Activated naive CD8-positive, alpha-beta T cell treated with anti-CD3 and anti-CD28 coated beads for 36 hours (primary cell): ENCODE results near the gene FHIT. TPM values are rescaled to one million over a fixed set of nuclear protein-coding genes. Genes with fewer than 3 reads are reported as not detected.

Source experiments
- DNase-seq: peaks from one replicate; pipeline ENCODE4 v3.0.0; 2021
- H3K27ac Mint-ChIP-seq: one replicate; pipeline ENCODE4 v1.8.0; 2022; ENCODE audit warnings: mild to moderate bottlenecking, moderate library complexity, mixed read lengths
- H3K27me3 Mint-ChIP-seq: one replicate; pipeline ENCODE4 v1.8.0; 2022; ENCODE audit warnings: mild to moderate bottlenecking, mixed read lengths
- H3K36me3 Mint-ChIP-seq: one replicate; pipeline ENCODE4 v1.8.0; 2021; ENCODE audit warnings: mild to moderate bottlenecking, mixed read lengths
- H3K4me1 Mint-ChIP-seq: one replicate; pipeline ENCODE4 v1.8.0; 2021; ENCODE audit warnings: mixed read lengths
- H3K4me3 Mint-ChIP-seq: one replicate; pipeline ENCODE4 v1.8.0; 2022; ENCODE audit warnings: mild to moderate bottlenecking, moderate library complexity, mixed read lengths
- H3K9me3 Mint-ChIP-seq: one replicate; pipeline ENCODE4 v1.8.0; 2022; ENCODE audit warnings: mixed read lengths
- total RNA-seq, 2 experiments: library from RNA; stranded (reverse); gene quantifications; one replicate each; pipeline ENCODE4 v1.2.3, GENCODE V29; 2021

FHIT gene
- total RNA-seq, 2 experiments from 2014 or later: 8.6 to 9.0 TPM

GRCh38 chr3:60316121-60316797, 935.0 kb downstream of the FHIT start:
- H3K27me3 Mint-ChIP-seq: no peaks in the 10 kb centered on the region
- no peak overlapping the region for H3K4me3 Mint-ChIP-seq
- peaks cover 2% of the 10 kb centered on the region for H3K36me3 Mint-ChIP-seq
- peaks cover 3% of the 10 kb centered on the region for H3K9me3 Mint-ChIP-seq
- DNase-seq: no peak
- peaks cover 10% of the 10 kb centered on the region for H3K4me1 Mint-ChIP-seq
- H3K27ac Mint-ChIP-seq: no peak overlapping the region

- peaks cover 10% of the 10 kb centered on the region for H3K4me1 Mint-ChIP-seq
- peaks cover 3% of the 10 kb centered on the region for H3K9me3 Mint-ChIP-seq
- no peak for DNase-seq
- peak overlapping the region; percentile 20 for H3K27ac Mint-ChIP-seq
- peaks cover 2% of the 10 kb centered on the region for H3K36me3 Mint-ChIP-seq
- no peak overlapping the region for H3K4me3 Mint-ChIP-seq
- H3K27me3 Mint-ChIP-seq: no peaks in the 10 kb centered on the region
Measured at GRCh38 chr3:60313951-60314461, 937.2 kb downstream of the FHIT start.

- peaks cover 10% of the 10 kb centered on the region for H3K4me1 Mint-ChIP-seq
- no peaks in the 10 kb centered on the region for H3K27me3 Mint-ChIP-seq
- peaks cover 2% of the 10 kb centered on the region for H3K36me3 Mint-ChIP-seq
- DNase-seq: no peak
- H3K9me3 Mint-ChIP-seq: peaks cover 3% of the 10 kb centered on the region
- no peak overlapping the region for H3K27ac Mint-ChIP-seq
- H3K4me3 Mint-ChIP-seq: no peak overlapping the region
Measured at GRCh38 chr3:60313231-60313798, 937.9 kb downstream of the FHIT start.

- Mint-ChIP-seq H3K36me3 (no peaks in the 10 kb centered on the region), H3K9me3 (no peaks in the 10 kb centered on the region), H3K27ac (no peak overlapping the region), H3K27me3 (no peaks in the 10 kb centered on the region), H3K4me3 (no peak overlapping the region), H3K4me1 (peaks cover 10% of the 10 kb centered on the region)
- no peak for DNase-seq
Measured at GRCh38 chr3:60309539-60310268, 941.5 kb downstream of the FHIT start.

GRCh38 chr3:60308808-60309207, 942.4 kb downstream of the FHIT start:
- peaks cover 3% of the 10 kb centered on the region for H3K4me1 Mint-ChIP-seq
- H3K27ac Mint-ChIP-seq: no peak overlapping the region
- no peak for DNase-seq
- H3K27me3 Mint-ChIP-seq: no peaks in the 10 kb centered on the region
- no peaks in the 10 kb centered on the region for H3K9me3 Mint-ChIP-seq
- no peak overlapping the region for H3K4me3 Mint-ChIP-seq
- H3K36me3 Mint-ChIP-seq: no peaks in the 10 kb centered on the region

- no peak for DNase-seq
- Mint-ChIP-seq H3K27me3 (no peaks in the 10 kb centered on the region), H3K4me3 (no peak overlapping the region), H3K9me3 (no peaks in the 10 kb centered on the region), H3K36me3 (no peaks in the 10 kb centered on the region), H3K4me1 (peaks cover 8% of the 10 kb centered on the region), H3K27ac (no peak overlapping the region)
Measured at GRCh38 chr3:60307562-60308199, 943.6 kb downstream of the FHIT start.

GRCh38 chr3:60304112-60304511, 947.1 kb downstream of the FHIT start:
- Mint-ChIP-seq H3K9me3 (peaks cover 1% of the 10 kb centered on the region), H3K4me1 (peaks cover 10% of the 10 kb centered on the region), H3K4me3 (no peak overlapping the region), H3K27ac (no peak overlapping the region), H3K27me3 (no peaks in the 10 kb centered on the region), H3K36me3 (peaks cover 2% of the 10 kb centered on the region)
- DNase-seq: no peak

GRCh38 chr3:60303160-60303559, 948.1 kb downstream of the FHIT start:
- H3K9me3 Mint-ChIP-seq: peaks cover 4% of the 10 kb centered on the region
- no peak for DNase-seq
- H3K4me1 Mint-ChIP-seq: peaks cover 10% of the 10 kb centered on the region
- peaks cover 2% of the 10 kb centered on the region for H3K36me3 Mint-ChIP-seq
- no peak overlapping the region for H3K4me3 Mint-ChIP-seq
- H3K27ac Mint-ChIP-seq: no peak overlapping the region
- no peaks in the 10 kb centered on the region for H3K27me3 Mint-ChIP-seq

GRCh38 chr3:60301142-60301541, 950.1 kb downstream of the FHIT start:
- DNase-seq: no peak
- Mint-ChIP-seq H3K4me1 (peaks cover 10% of the 10 kb centered on the region), H3K9me3 (peaks cover 4% of the 10 kb centered on the region), H3K4me3 (no peak overlapping the region), H3K27ac (no peak overlapping the region), H3K27me3 (no peaks in the 10 kb centered on the region), H3K36me3 (peaks cover 2% of the 10 kb centered on the region)

GRCh38 chr3:60298141-60298540, 953.1 kb downstream of the FHIT start:
- Mint-ChIP-seq H3K27me3 (no peaks in the 10 kb centered on the region), H3K4me3 (no peak overlapping the region), H3K27ac (no peak overlapping the region), H3K4me1 (peaks cover 13% of the 10 kb centered on the region), H3K9me3 (peaks cover 4% of the 10 kb centered on the region), H3K36me3 (peaks cover 2% of the 10 kb centered on the region)
- no peak for DNase-seq

- Mint-ChIP-seq H3K9me3 (peaks cover 3% of the 10 kb centered on the region), H3K27me3 (no peaks in the 10 kb centered on the region), H3K27ac (no peak overlapping the region), H3K36me3 (no peaks in the 10 kb centered on the region), H3K4me1 (peaks cover 6% of the 10 kb centered on the region), H3K4me3 (no peak overlapping the region)
- DNase-seq: no peak
Measured at GRCh38 chr3:60294181-60294580, 957.1 kb downstream of the FHIT start.

GRCh38 chr3:60291115-60291514, 960.1 kb downstream of the FHIT start:
- Mint-ChIP-seq H3K27me3 (no peaks in the 10 kb centered on the region), H3K9me3 (no peaks in the 10 kb centered on the region), H3K4me3 (no peak overlapping the region), H3K27ac (no peak overlapping the region), H3K4me1 (peaks cover 6% of the 10 kb centered on the region), H3K36me3 (no peaks in the 10 kb centered on the region)
- no peak for DNase-seq

GRCh38 chr3:60290122-60290492, 961.1 kb downstream of the FHIT start:
- DNase-seq: no peak
- H3K27me3 Mint-ChIP-seq: no peaks in the 10 kb centered on the region
- peaks cover 6% of the 10 kb centered on the region for H3K4me1 Mint-ChIP-seq
- H3K4me3 Mint-ChIP-seq: no peak overlapping the region
- no peak overlapping the region for H3K27ac Mint-ChIP-seq
- H3K36me3 Mint-ChIP-seq: no peaks in the 10 kb centered on the region
- H3K9me3 Mint-ChIP-seq: no peaks in the 10 kb centered on the region

- Mint-ChIP-seq H3K27ac (no peak overlapping the region), H3K4me1 (peaks cover 5% of the 10 kb centered on the region), H3K9me3 (no peaks in the 10 kb centered on the region), H3K36me3 (no peaks in the 10 kb centered on the region), H3K27me3 (no peaks in the 10 kb centered on the region), H3K4me3 (no peak overlapping the region)
- DNase-seq: no peak
Measured at GRCh38 chr3:60289341-60290121, 961.7 kb downstream of the FHIT start.
